ENCODE measurements around the gene PDCL3.

GRCh38 chr2:100551303-100551702 is 11.5 kb upstream of the PDCL3 start:
- TF ChIP-seq GATA2 (IDR thresholded peaks at IDR 0.05; ENCODE audit: low read depth, low read length) (no peak), GATA3 (IDR thresholded peaks at IDR 0.05; ENCODE audit: low read depth, low read length) (no peak)

Measured in SH-SY5Y (cell line).